ENCODE results near the gene GRK5.

- no peak for TF ChIP-seq CTCF (IDR thresholded peaks at IDR 0.05; ENCODE audit: low read depth, low read length)
- no peak for TF ChIP-seq EZH2phosphoT487 (IDR thresholded peaks at IDR 0.05; ENCODE audit: low read depth)
These were observed 31.2 kb downstream of the GRK5 start for GRCh38 chr10:119238577-119238976.

Measured in OCI-LY3 (cell line).